Memory B cell (primary cell): ENCODE measurements around the gene MYH16.
"Not testable (repeated sequence)": the region's sequence is repeated elsewhere in the genome, so short reads cannot be mapped to it uniquely, and the experiment has no call there.

Experiments
- ATAC-seq: fragments of 150-1000 bp; cut with Tn5 transposase; 2 replicates; pipeline ENCODE4 v1.10.0; 2021; ENCODE audit warnings: low read depth, mild to moderate bottlenecking, moderate library complexity
- DNase-seq, 2 donors: peaks; one replicate each; pipeline ENCODE4 v3.0.0; 2022; ENCODE audit warnings: low spot score in 2 of 2
- H3K27ac Mint-ChIP-seq: one replicate; pipeline ENCODE4 v1.8.0; 2022; ENCODE audit warnings: mild to moderate bottlenecking, moderate library complexity, mixed read lengths
- H3K27me3 Mint-ChIP-seq: one replicate; pipeline ENCODE4 v1.8.0; 2022; ENCODE audit warnings: mixed read lengths
- H3K36me3 Mint-ChIP-seq: one replicate; pipeline ENCODE4 v1.8.0; 2022; ENCODE audit warnings: mild to moderate bottlenecking, mixed read lengths
- H3K4me1 Mint-ChIP-seq: one replicate; pipeline ENCODE4 v1.8.0; 2022; ENCODE audit warnings: mixed read lengths
- H3K4me3 Mint-ChIP-seq: one replicate; pipeline ENCODE4 v1.8.0; 2022; ENCODE audit warnings: mild to moderate bottlenecking, moderate library complexity, mixed read lengths
- H3K9me3 Mint-ChIP-seq: one replicate; pipeline ENCODE4 v1.8.0; 2022; ENCODE audit warnings: mixed read lengths

Gene MYH16

DNA sequence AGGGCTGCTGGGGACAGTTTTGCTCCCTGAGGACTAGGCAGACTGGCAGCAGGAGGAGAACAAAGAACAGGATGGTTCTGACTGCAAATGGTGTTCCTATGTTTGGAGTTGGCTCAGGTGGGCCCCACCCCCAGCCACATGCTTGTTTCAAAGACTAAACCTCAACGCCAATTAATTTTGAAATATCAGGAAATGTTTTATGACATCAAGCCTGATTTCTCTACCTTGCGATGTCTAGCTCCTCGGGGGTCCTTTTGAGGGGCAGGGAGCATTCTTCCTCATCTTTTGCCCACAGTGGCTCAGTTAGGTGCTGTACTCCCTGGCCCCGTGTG, 4.1 kb upstream of the MYH16 start:
- H3K9me3 Mint-ChIP-seq: no peaks in the 10 kb centered on the region
- H3K4me3 Mint-ChIP-seq: no peak overlapping the region
- H3K27ac Mint-ChIP-seq: no peak overlapping the region
- H3K36me3 Mint-ChIP-seq: no peaks in the 10 kb centered on the region
- no peak for DNase-seq
- no peaks in the 10 kb centered on the region for H3K4me1 Mint-ChIP-seq
- peaks cover 9% of the 10 kb centered on the region for H3K27me3 Mint-ChIP-seq
- ATAC-seq: no peak

GRCh38 chr7:99270702-99271101, 1.9 kb upstream of the MYH16 start:
- H3K4me1 Mint-ChIP-seq: no peaks in the 10 kb centered on the region
- ATAC-seq (no peak), DNase-seq (no peak)
- no peaks in the 10 kb centered on the region for H3K9me3 Mint-ChIP-seq
- no peak overlapping the region for H3K27ac Mint-ChIP-seq
- no peak overlapping the region for H3K4me3 Mint-ChIP-seq
- H3K36me3 Mint-ChIP-seq: no peaks in the 10 kb centered on the region
- peaks cover 11% of the 10 kb centered on the region for H3K27me3 Mint-ChIP-seq

- not testable (repeated sequence) for H3K9me3 Mint-ChIP-seq, H3K36me3 Mint-ChIP-seq, DNase-seq, H3K27ac Mint-ChIP-seq, ATAC-seq, H3K4me3 Mint-ChIP-seq, H3K4me1 Mint-ChIP-seq, H3K27me3 Mint-ChIP-seq
Observed at GRCh38 chr7:99273561-99273960, 922 bp downstream of the MYH16 start.

GRCh38 chr7:99274908-99275307, 2.3 kb downstream of the MYH16 start:
- DNase-seq, H3K4me1 Mint-ChIP-seq, H3K36me3 Mint-ChIP-seq, H3K4me3 Mint-ChIP-seq, ATAC-seq, H3K27ac Mint-ChIP-seq, H3K27me3 Mint-ChIP-seq, H3K9me3 Mint-ChIP-seq: not testable (repeated sequence)

DNA sequence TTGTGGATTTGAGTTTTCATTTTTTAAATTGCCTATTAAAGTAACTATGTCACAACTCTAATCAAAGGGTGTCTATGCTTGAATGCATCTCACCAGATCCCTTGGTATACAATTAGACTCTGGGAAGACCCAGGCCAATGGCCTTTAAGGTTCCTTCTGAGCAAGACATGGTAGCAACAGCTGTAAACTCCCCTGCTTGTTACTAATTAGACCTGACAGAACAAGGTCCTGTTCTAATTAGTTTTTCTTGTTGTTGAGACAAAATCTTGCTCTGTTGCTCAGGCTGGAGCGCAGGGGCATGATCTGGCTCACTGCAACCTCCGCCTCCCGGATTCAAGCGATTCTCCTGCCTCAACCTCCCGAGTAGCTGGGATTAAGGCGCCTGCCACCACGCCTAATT, 2.9 kb downstream of the MYH16 start:
- ATAC-seq: no peak
- H3K4me3 Mint-ChIP-seq: no peak overlapping the region
- no peaks in the 10 kb centered on the region for H3K36me3 Mint-ChIP-seq
- H3K9me3 Mint-ChIP-seq: no peaks in the 10 kb centered on the region
- no peak for DNase-seq
- peaks cover 9% of the 10 kb centered on the region for H3K27me3 Mint-ChIP-seq
- H3K27ac Mint-ChIP-seq: no peak overlapping the region
- peaks cover 3% of the 10 kb centered on the region for H3K4me1 Mint-ChIP-seq

DNA sequence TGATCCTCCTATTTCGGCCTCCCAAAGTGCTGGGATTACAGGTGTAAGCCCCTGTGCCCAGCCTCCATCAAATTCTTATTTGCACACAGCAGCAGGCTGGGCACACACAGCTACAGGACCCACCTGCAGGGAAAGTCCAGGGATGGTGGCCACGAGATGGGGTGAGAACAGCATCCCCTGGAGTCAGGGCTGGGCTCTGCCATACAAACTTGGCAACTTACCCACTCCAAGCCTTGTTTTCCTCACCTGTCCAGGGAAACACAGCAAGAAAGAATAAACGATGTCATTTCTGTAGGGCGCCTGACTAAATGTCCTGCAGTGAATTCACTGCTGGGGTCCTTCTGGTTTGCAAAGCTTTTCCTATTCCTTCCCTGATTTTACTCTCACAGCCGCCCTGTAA, 5.5 kb downstream of the MYH16 start:
- Mint-ChIP-seq H3K36me3 (no peaks in the 10 kb centered on the region), H3K27me3 (peaks cover 9% of the 10 kb centered on the region), H3K9me3 (no peaks in the 10 kb centered on the region), H3K4me3 (no peak overlapping the region), H3K27ac (no peak overlapping the region), H3K4me1 (peaks cover 3% of the 10 kb centered on the region)
- DNase-seq: no peak
- ATAC-seq: no peak

DNA sequence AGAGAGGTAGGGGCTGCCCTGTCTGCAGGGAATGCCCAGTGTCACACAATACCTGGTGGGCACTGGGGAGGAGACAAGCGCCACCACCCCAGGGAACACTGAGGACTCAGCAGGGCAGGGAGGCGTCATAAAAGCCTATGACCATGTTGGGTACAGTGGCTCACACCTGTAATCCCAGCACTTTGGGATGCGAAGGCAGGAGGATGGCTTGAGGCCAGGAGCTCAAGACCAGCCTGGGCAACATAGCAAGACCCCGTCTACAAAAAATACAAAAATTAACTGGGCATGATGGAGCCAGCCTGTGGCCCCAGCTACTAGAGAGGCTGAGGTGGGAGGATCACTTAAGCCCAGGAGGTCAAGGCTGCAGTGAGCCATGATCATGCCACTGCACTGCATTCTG, 11.5 kb downstream of the MYH16 start:
- not testable (repeated sequence) for H3K27ac Mint-ChIP-seq, H3K9me3 Mint-ChIP-seq, H3K4me1 Mint-ChIP-seq, DNase-seq, H3K36me3 Mint-ChIP-seq, H3K4me3 Mint-ChIP-seq, H3K27me3 Mint-ChIP-seq, ATAC-seq

GRCh38 chr7:99287779-99288534, 15.3 kb downstream of the MYH16 start:
- H3K36me3 Mint-ChIP-seq: no peaks in the 10 kb centered on the region
- ATAC-seq: no peak
- H3K27ac Mint-ChIP-seq: no peak overlapping the region

GRCh38 chr7:99289185-99289584, 16.5 kb downstream of the MYH16 start:
- Mint-ChIP-seq H3K36me3 (no peaks in the 10 kb centered on the region), H3K9me3 (no peaks in the 10 kb centered on the region), H3K27me3 (no peaks in the 10 kb centered on the region), H3K27ac (no peak overlapping the region), H3K4me1 (no peaks in the 10 kb centered on the region), H3K4me3 (no peak overlapping the region)
- ATAC-seq (no peak), DNase-seq (no peak)

More at GRCh38 chr7:99287779-99288534, 15.3 kb downstream of the MYH16 start:
- no peaks in the 10 kb centered on the region for H3K27me3 Mint-ChIP-seq
- no peak overlapping the region for H3K4me3 Mint-ChIP-seq
- DNase-seq: no peak
- H3K4me1 Mint-ChIP-seq: no peaks in the 10 kb centered on the region
- no peaks in the 10 kb centered on the region for H3K9me3 Mint-ChIP-seq

- DNase-seq, H3K4me3 Mint-ChIP-seq, H3K27me3 Mint-ChIP-seq, H3K4me1 Mint-ChIP-seq, H3K9me3 Mint-ChIP-seq, H3K27ac Mint-ChIP-seq, ATAC-seq, H3K36me3 Mint-ChIP-seq: not testable (repeated sequence)
Observed at GRCh38 chr7:99290148-99290547, 17.5 kb downstream of the MYH16 start.

- ATAC-seq (no peak), DNase-seq (no peak)
- no peaks in the 10 kb centered on the region for H3K27me3 Mint-ChIP-seq
- H3K4me1 Mint-ChIP-seq: no peaks in the 10 kb centered on the region
- H3K9me3 Mint-ChIP-seq: no peaks in the 10 kb centered on the region
- no peak overlapping the region for H3K4me3 Mint-ChIP-seq
- no peaks in the 10 kb centered on the region for H3K36me3 Mint-ChIP-seq
- no peak overlapping the region for H3K27ac Mint-ChIP-seq
Observed at GRCh38 chr7:99290980-99291607, 18.5 kb downstream of the MYH16 start.

DNA sequence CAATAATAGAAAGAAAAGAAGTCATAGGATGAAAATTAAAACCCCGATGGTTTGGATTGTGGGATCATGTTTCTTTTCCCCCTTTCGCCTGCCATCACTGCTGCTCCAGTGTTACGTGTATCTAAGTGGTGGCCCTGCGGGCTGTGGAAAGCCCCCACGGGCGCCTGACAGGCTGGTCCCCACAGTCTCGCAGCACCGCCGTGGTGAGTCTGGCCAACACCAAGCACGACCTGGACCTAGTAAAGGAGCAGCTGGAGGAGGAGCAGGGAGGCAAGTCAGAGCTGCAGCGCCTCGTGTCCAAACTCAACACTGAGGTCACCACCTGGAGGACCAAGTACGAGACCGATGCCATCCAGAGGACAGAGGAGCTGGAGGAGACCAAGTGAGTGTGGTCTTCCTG, 19.5 kb downstream of the MYH16 start:
- ATAC-seq: no peak
- no peak overlapping the region for H3K27ac Mint-ChIP-seq
- no peaks in the 10 kb centered on the region for H3K9me3 Mint-ChIP-seq
- H3K4me1 Mint-ChIP-seq: no peaks in the 10 kb centered on the region
- no peaks in the 10 kb centered on the region for H3K36me3 Mint-ChIP-seq
- no peak overlapping the region for H3K4me3 Mint-ChIP-seq
- no peaks in the 10 kb centered on the region for H3K27me3 Mint-ChIP-seq
- no peak for DNase-seq

- Mint-ChIP-seq H3K4me3 (no peak overlapping the region), H3K36me3 (no peaks in the 10 kb centered on the region), H3K27ac (no peak overlapping the region), H3K9me3 (no peaks in the 10 kb centered on the region), H3K27me3 (no peaks in the 10 kb centered on the region), H3K4me1 (no peaks in the 10 kb centered on the region)
- ATAC-seq: no peak
- no peak for DNase-seq
Observed at GRCh38 chr7:99293167-99293566, 20.5 kb downstream of the MYH16 start.

- H3K27ac Mint-ChIP-seq: no peak overlapping the region
- H3K4me1 Mint-ChIP-seq: no peaks in the 10 kb centered on the region
- no peaks in the 10 kb centered on the region for H3K36me3 Mint-ChIP-seq
- DNase-seq (no peak), ATAC-seq (no peak)
- no peaks in the 10 kb centered on the region for H3K27me3 Mint-ChIP-seq
- no peak overlapping the region for H3K4me3 Mint-ChIP-seq
- no peaks in the 10 kb centered on the region for H3K9me3 Mint-ChIP-seq
Observed at GRCh38 chr7:99293650-99294049, 21.0 kb downstream of the MYH16 start.

- H3K4me1 Mint-ChIP-seq: no peaks in the 10 kb centered on the region
- H3K36me3 Mint-ChIP-seq: no peaks in the 10 kb centered on the region
- DNase-seq: no peak
- no peak for ATAC-seq
- no peaks in the 10 kb centered on the region for H3K9me3 Mint-ChIP-seq
- no peaks in the 10 kb centered on the region for H3K27me3 Mint-ChIP-seq
- no peak overlapping the region for H3K27ac Mint-ChIP-seq
- no peak overlapping the region for H3K4me3 Mint-ChIP-seq
Observed at GRCh38 chr7:99296471-99296870, 23.8 kb downstream of the MYH16 start.
